Prostate gland (tissue), 2 donors: ENCODE results near the gene FAM124B.

ENCODE experiments used
- CTCF ChIP-seq, 4 experiments: fragments of 200-600 bp in 2 of 4; fragments of 450-650 bp in 2 of 4; sonication (generic) in 2 of 4; IDR thresholded peaks; 1 replicate in 3 of 4; 2 replicates in 1 of 4; pipeline ENCODE4 v1.5.1; 2016 to 2019; ENCODE audit warnings: antibody characterized with exemption in 4 of 4, mild to moderate bottlenecking in 2 of 4, moderate library complexity in 2 of 4
- POLR2A ChIP-seq: fragments of 450-650 bp; IDR thresholded peaks from one replicate; pipeline ENCODE4 v1.6.1; 2016; ENCODE audit warnings: antibody characterized with exemption, mild to moderate bottlenecking

- TF ChIP-seq POLR2A: no peak
- no peak for TF ChIP-seq CTCF (IDR thresholded peaks at IDR 0.05)
Observed at GRCh38 chr2:224416656-224417360, 14.9 kb upstream of the FAM124B start.
